Measurements from ENCODE around the gene AAR2. TPM values are rescaled to one million over a fixed set of nuclear protein-coding genes. Genes with fewer than 3 reads are reported as not detected.

Gene AAR2
- total RNA-seq, 1 experiment from 2014 or later: 36.9 TPM

DNA sequence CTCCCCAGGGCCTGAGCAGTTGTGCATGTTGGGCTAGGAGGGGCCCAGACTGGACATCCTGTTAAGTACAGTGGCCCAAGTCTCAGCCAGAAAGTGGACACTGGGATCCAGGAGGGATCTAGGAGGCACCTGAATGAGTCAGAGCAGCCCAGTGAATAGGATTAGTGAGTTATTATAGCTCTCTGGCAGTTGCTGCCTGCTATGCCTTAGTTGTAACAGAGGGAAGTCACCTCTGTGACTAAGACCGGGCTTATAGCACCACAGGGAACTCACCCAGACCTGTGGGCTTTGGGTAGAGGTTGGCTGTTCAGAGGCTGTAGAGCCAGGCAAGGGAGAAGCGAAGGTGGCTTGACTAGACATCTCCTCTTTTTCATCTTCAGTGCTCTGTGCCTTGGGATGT lies 39.0 kb upstream of the AAR2 start:
- H3K27me3 ChIP-seq (ENCODE audit: insufficient read depth, low read length): no peaks in the 10 kb centered on the region
- H2BK12ac ChIP-seq (ENCODE audit: insufficient read length, low read depth, low read length): no peak overlapping the region
- H3K14ac ChIP-seq (ENCODE audit: insufficient read depth, low read length): no peak overlapping the region
- H2BK15ac ChIP-seq (ENCODE audit: low read depth, low read length): no peak overlapping the region
- TF ChIP-seq, protein P1, sequence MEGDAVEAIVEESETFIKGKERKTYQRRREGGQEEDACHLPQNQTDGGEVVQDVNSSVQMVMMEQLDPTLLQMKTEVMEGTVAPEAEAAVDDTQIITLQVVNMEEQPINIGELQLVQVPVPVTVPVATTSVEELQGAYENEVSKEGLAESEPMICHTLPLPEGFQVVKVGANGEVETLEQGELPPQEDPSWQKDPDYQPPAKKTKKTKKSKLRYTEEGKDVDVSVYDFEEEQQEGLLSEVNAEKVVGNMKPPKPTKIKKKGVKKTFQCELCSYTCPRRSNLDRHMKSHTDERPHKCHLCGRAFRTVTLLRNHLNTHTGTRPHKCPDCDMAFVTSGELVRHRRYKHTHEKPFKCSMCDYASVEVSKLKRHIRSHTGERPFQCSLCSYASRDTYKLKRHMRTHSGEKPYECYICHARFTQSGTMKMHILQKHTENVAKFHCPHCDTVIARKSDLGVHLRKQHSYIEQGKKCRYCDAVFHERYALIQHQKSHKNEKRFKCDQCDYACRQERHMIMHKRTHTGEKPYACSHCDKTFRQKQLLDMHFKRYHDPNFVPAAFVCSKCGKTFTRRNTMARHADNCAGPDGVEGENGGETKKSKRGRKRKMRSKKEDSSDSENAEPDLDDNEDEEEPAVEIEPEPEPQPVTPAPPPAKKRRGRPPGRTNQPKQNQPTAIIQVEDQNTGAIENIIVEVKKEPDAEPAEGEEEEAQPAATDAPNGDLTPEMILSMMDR (conservative IDR thresholded peaks at IDR 0.05): no peak
- H3K9ac ChIP-seq (ENCODE audit: extremely low read depth, insufficient read length, low read length): no peak overlapping the region
- DNase-seq: no peak
- H2BK5ac ChIP-seq (ENCODE audit: insufficient read length, low read length): no peak overlapping the region
- no peak overlapping the region for H3K4me2 ChIP-seq (ENCODE audit: insufficient read depth, insufficient read length, low read length)
- no peaks in the 10 kb centered on the region for H3K23me2 ChIP-seq (ENCODE audit: insufficient read length, low read depth, low read length, poor library complexity, severe bottlenecking)
- Mint-ChIP-seq H3K4me3 (no peak overlapping the region), H3K27me3 (ENCODE audit: low read depth) (no peaks in the 10 kb centered on the region; the same call in 1 of the 2 replicates), H3K36me3 (ENCODE audit: insufficient read depth in 1 of 3, low read depth in 3 of 3) (no peaks in the 10 kb centered on the region; a peak in 3 of 7 replicates), H3K27ac (no peak overlapping the region), H3K4me1 (0 out of 4 replicates have a peak, but pooled peaks cover 0 to 5% of the 10 kb centered on the region in 2 experiments), H3K9me3 (peaks cover 0 to 1% of the 10 kb centered on the region in 2 experiments; a peak in 1 of 5 replicates)
- H3K9me3 ChIP-seq (ENCODE audit: control insufficient read depth, low read depth, low read length): no peaks in the 10 kb centered on the region
- no peaks in the 10 kb centered on the region for H4K20me1 ChIP-seq (ENCODE audit: control insufficient read depth, insufficient read depth, insufficient read length)
- no peak overlapping the region for H3T11ph ChIP-seq (ENCODE audit: low read length)
- no peaks in the 10 kb centered on the region for H3K79me2 ChIP-seq (ENCODE audit: insufficient read depth, low read length)
- H4K91ac ChIP-seq (ENCODE audit: insufficient read length, low read depth, low read length): no peak overlapping the region
- H3K4me1 ChIP-seq (ENCODE audit: insufficient read depth, low read length): no peaks in the 10 kb centered on the region
- no peak overlapping the region for H3K27ac ChIP-seq (ENCODE audit: insufficient read length, low read depth, low read length)
- no CpG with 5 or more reads among the region's 2 CpGs for WGBS (ENCODE audit: extremely low coverage, insufficient read length, low lambda C conversion rate)
- H3K4ac ChIP-seq (ENCODE audit: low read depth, low read length): no peak overlapping the region
- no peak overlapping the region for H2AFZ ChIP-seq (ENCODE audit: low read length)
- H4K8ac ChIP-seq (replicated peaks; ENCODE audit: insufficient read length, low read depth, low read length): no peak overlapping the region
- no peak overlapping the region for H2BK20ac ChIP-seq (ENCODE audit: low read depth, low read length, poor library complexity, severe bottlenecking)
- no peak overlapping the region for H2BK120ac ChIP-seq (ENCODE audit: low read depth, low read length, poor library complexity, severe bottlenecking)
- H2AK5ac ChIP-seq (ENCODE audit: insufficient read length, low read length): no peak overlapping the region
- H3K18ac ChIP-seq (ENCODE audit: insufficient read length, low read depth, low read length): no peak overlapping the region
- no peak overlapping the region for H3K56ac ChIP-seq (ENCODE audit: insufficient read length, low read depth, low read length)
- H3K79me1 ChIP-seq (ENCODE audit: insufficient read depth, low read depth, low read length, poor library complexity, severe bottlenecking): no peaks in the 10 kb centered on the region
- H3K23ac ChIP-seq (ENCODE audit: insufficient read length, low read depth, low read length): no peak overlapping the region
- no peak overlapping the region for H4K5ac ChIP-seq (ENCODE audit: insufficient read length, low read depth, low read length)

Data from H9 (cell line).